Vagina (tissue), 2 donors: ENCODE measurements around the gene UBTD2.

Experiments
- CTCF ChIP-seq, 3 experiments: fragments of 450-650 bp in 2 of 3; fragments of 200-600 bp in 1 of 3; sonication (generic) in 1 of 3; IDR thresholded peaks; one replicate each; pipeline ENCODE4 v1.5.1; 2017 to 2019; ENCODE audit warnings: antibody characterized with exemption in 3 of 3, mild to moderate bottlenecking in 2 of 3, moderate library complexity in 2 of 3
- POLR2A ChIP-seq, 2 donors: fragments of 450-650 bp; IDR thresholded peaks; one replicate each; pipeline ENCODE4 v1.6.1; 2017; ENCODE audit warnings: antibody characterized with exemption in 2 of 2, mild to moderate bottlenecking in 2 of 2, moderate library complexity in 2 of 2
- POLR2AphosphoS5 ChIP-seq, 2 donors: sonication (generic); formaldehyde crosslinking; IDR thresholded peaks; one replicate each; pipeline ENCODE4 v1.9.0; 2017; ENCODE audit warnings: antibody characterized with exemption in 2 of 2, mild to moderate bottlenecking in 2 of 2, low read depth in 1 of 2; ENCODE audit not compliant: insufficient read depth in 1 of 2

- no peak for TF ChIP-seq POLR2A (IDR thresholded peaks at IDR 0.05)
- TF ChIP-seq CTCF (IDR thresholded peaks at IDR 0.05) = no peak
- TF ChIP-seq POLR2AphosphoS5 (IDR thresholded peaks at IDR 0.05; ENCODE audit: insufficient read depth in 1 of 2, low read depth in 1 of 2) = no peak
Observed at GRCh38 chr5:172274951-172275753, 8.4 kb downstream of the UBTD2 start.
